ENCODE results near the gene MEPCE.
A peak's percentile ranks its signal among the peaks of the same experiment; 100 is the strongest.

MEPCE gene

DNA sequence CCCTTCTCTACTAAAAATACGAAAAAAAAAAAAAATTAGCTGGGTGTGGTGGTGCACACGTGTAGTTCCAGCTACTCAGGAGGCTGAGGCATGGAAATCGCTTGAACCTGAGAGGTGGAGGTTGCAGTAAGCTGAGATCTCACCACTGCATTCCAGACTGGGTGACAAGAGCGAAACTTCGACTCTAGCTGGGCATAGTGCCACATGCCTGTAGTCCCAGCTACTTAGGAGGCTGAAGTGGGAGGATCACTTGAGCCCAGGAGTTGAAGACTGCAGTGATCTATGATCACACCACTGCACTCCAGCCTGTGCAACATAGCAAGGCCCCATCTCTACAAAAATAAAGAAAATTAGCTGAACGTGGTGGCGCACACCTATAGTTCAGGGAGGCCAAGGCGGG, 35.7 kb downstream of the MEPCE start:
- DNase-seq = no peak

DNA sequence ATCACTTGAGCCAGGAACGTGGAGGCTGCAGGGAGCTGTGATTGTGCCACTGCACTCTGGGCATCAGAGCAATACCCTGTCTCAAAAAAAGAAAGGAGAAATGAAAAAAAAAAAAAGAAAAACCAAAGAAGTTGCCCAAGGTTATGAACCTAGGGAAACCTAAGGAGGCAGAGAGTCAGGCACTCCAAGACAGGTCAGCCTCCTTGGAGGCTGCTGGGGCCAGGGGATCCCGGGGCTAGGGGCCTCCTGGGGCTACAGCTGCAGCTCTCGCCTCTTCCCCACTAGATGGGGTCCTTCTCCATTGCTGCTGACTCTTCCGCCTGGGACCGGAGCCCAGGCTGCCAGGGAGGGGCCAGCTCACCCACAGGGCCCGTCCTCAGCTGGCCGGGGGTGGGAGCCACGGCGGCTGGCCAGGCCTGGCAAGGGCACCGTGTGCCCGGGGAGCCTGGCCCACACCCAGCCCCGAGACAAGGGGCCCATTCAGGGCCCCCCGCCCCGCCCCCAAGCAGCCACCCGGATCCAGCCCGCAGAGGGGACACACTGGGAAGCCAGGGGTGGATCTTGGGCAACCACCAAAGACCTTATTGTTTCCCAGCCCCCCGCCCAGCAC, 36.2 kb downstream of the MEPCE start:
- no peak for DNase-seq

DNA sequence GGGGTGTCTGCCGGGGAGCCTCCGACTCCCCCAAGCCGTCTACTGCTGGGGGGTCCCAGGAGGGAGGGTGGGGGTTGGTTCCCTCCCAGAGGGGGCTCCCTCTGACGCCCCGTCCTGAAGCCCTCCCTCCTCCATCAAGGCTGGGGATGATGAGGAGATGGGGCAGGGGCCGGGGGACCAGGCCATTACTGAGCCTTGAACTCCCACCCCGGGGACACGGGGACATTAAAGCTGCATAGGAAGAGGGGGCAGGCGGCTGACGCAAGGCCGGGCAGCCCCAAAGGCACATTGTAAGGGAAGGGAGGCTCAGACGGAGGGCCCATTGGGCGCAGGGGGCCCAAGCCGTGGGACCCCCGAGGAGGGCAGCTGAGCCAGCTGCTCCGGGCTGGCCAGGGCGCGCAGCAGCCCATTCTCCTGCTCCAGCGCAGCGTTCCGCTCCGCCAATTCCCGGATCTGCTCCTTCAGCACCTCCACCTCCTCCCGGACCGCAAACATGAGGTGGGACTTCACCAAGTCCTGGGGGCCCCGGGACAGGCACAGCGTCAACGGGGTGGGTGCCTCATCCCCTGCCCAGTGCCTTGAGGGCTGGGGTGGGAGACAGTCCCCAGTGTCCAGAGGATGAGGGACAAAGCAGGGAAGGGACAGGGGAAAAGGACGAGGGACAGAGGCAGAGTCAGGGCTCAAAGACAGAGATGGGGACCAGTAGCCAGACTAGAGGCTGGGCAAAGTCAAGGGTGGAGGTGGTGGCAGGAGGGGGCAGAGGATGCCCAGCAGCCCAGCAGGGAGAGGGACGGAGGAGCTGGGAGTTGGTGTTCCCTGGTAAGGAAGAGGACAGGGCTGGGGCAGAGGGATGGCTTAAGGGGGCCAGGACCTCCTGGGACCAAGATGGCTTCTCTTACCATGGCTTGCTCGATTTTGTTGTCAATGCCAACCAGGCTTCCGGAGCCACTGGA, 37.3 kb downstream of the MEPCE start:
- no peak for DNase-seq

DNA sequence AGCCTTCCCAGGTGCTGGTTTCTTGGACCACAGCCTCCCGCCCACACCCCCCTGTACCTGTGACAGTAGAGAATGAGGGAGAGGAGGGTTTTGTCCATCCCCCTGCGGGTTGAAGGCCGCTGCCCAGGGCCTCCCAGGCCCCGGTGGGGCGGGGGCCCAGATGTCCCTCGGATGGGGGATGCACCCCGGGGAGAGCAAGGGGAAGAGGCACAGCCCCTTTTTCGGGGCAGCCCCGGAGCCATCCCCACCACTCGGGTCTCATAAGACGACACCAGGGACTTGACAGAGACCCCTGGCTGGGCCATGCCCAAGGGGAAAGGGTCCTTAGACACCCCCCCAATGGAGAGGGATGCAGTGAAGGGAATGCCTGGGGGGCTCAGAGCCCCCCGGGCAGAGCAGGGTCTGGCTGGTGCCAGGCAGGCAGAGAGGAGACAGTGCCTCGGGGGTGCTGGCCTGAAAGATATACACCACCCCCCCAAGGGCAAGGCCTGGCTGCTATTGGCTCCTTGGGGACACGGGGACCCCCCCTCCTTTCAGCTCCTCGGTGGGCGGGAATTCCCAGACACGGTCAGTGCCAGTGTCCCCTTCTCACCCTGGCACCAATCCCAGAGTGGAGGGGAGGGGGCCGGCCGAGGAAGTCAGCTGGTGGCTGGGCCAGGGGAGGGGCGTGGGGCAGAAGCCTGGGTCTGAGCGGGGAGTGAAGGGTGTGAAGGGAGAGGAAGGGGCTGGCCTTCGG, 38.2 kb downstream of the MEPCE start:
- DNase-seq = no peak

DNA sequence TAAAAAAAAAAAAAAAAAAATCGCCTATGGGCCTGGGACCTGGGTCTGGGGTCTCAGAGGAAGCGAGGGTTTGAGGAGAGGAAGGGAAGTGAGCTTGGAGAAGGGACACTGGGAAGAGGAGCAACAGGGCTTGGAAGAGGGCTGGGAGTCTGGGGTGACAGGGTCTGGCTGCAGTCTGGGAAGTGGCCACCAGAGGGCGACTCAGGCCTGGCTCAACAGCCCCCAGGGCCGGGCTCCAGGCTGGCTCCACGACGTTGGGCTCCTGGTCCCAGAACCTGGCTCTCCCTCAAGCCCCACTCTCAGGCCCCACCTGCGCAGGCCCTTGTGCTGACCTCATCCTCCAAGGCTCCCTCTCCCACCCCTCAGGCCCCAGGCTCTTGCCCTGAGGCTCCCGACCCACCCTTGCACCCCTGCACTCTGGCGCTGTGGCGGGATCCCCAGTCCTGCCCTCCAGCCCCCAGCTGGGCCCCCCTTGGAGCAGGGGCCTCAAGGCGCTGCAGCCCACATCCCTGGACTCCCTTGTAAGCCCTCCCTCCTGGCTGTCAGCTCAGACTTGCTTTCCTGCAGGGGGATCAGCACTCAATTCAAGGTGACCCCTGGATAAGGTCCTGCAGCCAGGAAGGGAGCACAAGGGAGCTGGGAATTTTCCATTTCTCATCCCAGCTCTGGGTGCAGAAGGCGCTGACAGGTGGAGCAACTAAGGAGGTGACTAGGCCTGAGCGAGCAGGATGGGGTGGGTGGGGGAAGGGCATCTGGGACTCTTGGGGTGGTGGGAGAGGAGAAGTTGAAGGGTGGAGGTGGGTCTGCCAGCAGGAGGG, 39.8 kb downstream of the MEPCE start:
- peak; percentile 79 for DNase-seq

DNA sequence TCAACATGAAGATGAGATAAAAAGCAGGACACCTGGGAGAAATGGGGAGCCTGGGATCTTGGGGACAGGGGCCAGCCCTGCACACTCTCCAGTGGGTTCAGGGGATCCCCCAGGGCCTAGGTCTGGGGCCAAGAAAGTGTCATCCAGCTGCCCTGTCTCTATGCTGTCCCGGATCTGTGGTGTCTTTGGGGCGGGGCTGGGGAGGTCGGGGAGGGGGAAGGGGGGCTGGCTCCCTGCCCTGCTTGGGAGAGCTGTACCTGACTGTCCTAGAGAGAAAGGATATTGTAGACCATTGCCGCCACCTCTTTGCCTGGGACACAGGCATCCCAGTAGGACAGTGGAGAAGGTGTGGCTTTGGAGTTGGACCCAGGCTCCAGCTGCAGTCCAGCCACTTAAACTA, 41.4 kb downstream of the MEPCE start:
- DNase-seq = no peak

DNA sequence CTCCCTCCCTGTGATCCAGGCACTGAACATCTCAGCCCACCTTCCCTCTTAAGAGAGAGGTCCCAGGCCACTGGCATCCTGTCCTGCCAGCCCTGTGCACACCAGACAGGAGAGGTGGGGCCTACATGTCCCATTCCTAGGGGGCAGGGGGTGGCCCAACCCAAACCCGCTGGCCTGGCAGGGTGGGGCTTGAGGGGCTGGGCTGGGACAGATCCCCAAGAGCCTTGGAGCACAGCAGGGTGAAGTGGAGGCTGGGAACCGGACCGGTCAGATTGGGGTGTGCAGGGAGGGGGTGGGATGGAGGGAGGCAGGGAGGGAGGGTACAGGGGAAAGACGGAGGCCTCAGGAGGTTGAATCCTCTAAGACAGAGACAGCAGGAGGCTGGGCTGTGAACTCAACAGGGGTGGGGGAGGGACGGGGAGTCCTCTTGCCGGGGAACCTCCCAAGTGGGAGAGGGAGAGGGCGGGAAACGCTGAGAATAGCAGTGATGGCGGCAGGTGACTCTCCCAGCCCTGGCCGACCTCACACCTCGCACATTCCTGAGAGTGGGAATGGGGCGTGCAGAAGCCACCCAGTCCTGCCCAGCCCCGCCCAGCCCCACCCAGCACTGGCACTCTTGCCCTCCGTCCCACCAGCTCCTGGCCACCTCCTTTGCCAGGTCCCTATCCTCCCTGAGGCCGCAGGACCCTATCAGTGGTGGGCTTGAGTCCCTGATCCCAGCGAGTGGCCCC, 42.7 kb downstream of the MEPCE start:
- no peak for DNase-seq

DNA sequence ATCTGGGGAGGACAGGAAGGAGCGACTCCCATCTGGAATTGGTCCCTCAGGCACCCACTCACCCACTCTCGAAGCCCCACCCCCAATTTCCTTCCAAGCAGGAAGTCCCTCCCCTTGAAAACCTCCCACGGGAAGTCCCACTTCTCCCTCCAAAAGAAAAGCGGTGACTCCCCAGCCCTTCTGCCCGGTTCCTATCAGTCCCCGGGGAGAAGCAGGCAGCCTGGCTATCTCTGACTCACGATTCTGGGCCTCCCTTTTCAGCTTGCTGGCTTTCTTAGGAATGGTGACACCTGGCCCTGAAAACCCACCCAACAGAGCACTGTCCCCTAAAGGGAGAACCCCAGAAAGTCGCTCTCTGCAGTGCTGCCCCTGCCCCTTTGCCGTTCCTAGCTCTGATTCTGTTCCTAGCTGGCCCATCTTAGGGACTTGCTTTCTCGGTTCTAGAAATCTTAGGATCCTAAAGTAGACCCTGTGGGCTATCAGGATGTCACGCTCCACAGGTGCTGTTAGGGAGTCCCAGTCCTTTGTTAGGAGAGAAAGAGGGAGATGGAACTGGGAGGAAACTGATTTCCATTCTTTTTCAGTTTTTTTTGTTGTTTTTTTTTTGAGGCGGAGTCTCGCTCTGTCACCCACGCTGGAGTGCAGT, 43.3 kb downstream of the MEPCE start:
- no peak for DNase-seq

DNA sequence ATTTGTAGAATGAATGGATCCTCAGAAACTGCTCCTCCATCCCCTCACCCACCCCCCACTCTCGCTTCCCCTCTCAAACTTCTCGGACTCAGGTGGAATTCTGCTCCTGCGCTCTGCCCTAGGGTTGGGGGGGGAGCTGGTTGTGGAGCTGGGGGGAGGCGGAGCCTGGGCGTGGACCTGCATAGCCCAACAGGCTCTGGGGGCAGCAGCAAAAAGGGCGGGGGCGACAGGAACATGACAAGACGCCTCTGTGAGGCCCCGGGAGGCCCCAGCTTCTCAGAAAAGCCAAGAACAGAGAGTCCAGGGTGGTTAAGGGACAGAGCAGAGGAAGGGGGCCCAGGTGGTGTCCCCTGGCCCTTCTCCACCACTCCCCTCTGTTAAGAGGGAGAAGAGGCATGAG, 45.9 kb downstream of the MEPCE start:
- no peak for DNase-seq

DNA sequence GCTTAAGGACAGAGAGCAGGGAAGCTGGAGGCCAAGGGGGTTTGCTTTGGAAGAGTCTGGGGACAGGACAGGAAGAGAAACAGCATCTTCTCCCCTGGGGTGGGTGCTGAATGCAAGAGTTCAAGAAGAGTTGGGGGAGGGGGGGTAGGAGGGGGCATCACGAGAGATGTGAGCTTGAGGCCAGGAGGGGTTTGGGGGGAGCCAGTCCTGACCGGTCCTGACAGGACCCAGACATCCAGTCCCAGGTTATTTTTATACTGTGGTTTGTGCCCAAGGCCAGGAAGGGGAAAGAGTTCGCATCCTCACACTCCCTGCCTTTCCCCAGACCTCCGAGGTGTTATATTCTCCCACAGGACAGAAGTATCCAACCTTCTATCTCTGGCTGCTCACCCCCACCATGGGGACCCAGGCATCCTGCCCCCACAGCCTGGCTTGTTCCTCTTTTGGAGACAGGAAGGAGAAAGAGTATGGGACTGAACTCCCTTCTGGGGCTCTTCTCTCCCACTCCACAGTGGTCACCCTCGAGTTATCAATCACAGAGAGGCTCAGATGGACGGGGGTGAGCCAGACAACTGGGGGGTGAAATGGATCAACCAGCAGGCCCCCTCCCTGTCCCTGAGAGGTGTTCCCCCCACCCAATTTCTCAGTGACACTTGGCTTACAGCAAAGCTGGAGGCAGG, 46.6 kb downstream of the MEPCE start:
- DNase-seq = no peak

DNA sequence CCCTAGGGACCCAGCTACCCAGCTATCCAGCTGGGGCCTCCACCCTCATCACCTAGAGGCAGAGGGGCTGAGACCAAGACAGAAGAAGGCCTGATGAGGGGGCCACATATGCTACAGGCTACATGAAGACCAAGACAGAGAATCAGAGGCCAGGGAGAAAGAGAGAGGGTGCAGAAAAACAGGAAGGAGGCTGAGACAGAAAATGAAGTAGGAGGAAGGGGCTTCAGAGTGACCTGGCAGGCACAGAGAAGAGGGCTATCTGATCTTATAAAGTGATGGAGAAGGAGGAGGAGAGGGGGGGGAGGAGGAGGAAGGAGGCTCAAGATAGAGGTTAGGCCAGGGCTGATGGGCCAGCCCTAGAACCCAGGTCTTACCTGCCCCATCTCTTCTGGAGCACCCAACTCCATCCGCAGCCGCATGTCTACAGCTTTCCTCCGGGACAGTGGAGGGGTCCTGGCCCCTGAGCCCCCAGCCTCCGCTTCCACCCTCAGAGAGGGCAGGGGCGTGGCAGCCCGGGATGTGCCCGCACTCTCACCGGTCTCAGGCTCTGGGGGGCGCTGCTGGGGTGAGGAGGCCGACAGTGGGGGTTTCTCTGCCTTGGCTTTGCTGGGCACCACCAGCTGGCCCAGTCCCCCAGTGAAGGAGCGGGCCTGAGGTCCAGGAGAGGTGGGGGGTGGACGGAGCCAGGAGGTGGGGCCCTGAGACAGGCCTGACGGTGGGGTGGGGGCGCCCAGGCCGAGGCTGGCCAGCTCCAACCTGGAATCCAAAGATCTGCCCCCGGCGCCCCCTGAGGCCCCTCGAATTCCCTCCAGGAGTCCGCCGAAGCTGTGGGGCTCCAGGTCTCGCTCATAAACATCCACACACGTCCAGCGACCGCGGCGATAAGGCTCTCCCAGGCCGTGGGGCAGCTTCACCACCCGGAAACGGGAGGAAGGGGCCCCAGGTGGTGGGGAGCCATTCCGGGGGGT, 47.6 kb downstream of the MEPCE start:
- DNase-seq = no peak

DNA sequence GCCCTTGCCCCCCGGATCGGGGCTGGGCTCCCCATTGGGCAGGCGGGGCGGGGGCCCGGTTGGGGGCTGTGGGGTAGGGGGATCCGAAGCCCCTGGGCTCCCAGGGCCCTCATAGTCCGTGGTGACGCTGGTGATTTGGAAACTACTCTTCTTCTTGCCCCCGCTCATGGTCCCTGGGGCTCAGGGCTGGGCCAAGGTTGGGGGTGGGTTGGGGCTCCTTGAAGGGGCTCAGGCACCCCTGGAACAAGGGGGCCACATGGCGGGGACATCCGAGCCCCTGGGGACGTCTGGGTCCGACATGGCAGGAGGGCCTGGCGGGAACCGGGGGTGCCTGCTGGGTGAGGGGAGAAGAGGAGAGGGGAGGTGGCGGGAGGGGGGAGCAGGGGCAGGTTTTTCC, 48.2 kb downstream of the MEPCE start:
- DNase-seq = no peak

DNA sequence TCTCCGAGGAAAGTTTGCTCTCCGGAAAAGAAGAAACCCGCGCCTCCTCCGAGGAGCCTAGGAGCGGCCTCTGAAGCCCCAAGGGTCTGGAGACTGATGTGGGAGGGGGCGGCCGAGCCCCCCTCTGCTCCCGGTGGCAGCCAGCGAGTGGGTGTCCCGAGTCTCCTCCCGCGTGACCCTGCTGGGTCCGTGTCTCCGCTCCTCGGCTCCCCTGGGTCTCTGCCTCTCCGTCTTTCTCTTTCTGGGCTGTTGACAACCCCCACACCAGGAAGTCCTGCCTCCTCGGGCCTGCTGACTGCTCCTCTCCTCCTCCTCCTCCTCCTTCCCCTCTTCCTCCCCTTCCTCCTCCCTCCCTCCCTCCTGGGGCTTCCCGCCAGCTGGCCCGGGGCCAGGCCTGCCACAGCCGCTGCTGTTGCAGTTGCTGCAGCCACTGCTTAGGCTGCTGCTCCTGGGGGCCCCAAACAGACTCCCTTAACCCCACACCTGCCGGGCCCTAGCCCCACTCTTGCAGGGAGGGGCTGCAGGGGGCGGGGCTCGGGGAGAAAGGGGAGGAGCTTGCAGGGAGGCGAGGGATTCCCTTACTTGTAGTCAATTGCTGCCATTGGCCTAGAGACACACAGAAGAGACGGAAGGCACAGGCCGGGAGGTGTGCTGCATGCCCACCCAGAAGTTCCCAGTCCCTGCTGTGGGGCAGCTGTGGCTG, 49.5 kb downstream of the MEPCE start, which contains the start of gene TSC22D4:
Gene TSC22D4 (minus strand): TSS at position 257 of the 703 bp plus-strand sequence. CDS start 1,176 bp downstream, outside the sequence.
- DNase-seq = peak; percentile 79

DNA sequence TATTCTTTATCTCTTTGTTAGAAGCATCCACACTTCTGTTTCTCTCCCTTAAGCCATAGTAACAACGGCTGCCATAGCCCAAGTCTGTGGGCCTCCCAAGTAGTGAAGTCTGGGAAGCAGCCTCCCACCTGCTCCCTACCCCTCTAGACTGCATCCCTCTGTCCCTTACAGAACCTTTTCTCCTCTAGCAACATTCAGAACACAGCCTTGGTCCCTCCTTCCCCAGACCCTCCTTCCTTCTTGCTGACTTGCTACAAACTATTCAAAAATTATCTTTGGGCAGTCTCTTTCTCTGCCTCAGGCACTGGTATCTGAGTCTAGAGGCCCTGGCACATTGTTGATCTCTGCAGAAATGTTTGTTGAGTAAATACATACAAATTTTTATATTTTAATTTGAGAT, 51.8 kb downstream of the MEPCE start:
- DNase-seq = no peak

DNA sequence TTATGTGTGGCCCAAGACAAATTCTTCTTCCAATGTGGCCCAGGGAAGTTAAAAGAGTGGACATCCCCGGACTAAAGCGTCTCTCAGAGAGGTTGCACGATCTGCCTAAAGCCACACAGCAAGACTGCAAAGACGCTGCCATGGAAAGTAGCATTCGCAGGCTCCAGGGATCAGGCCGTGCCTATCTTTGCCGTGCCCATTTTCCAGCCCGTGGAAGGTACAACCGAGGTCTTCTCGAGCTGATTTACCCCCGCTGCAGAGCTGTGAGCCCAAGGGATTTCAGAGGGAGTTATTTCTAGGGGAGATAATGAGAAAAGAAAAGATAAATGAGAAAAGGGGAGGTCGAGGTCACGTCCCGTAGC, 53.1 kb downstream of the MEPCE start:
- DNase-seq = no peak

DNA sequence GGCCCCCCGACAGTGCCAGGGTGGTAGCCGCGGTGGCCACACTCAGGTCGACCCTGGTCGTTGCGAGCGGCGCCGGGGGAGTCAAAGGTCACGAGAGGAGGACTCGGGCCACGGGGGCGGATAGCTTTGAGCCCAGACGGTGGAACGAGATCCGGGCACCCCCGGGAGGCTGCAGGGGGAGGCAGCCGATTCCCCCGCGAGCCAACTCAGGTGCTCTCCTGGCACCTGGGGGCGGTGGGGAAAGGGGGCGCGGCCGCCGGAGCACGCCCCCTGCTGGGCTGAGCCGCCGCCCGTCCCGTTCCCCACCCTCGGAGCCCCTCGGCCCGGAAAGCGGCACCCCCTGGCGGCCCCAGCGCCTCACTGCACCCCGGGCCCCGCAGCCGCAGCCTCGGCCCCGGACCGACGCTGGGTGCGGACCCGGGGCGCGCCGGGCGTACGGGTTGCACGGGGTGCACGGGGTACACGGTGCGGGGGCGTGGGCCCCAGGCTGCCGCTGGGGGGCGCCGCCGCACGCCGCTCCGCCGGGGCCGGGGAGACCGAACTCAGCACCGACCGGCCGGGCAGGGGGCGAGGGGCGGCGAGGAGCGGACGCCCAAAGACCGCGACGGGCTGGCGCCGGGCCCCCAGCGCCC, 53.6 kb downstream of the MEPCE start:
- peak; percentile 76 for DNase-seq
